HEK293 (cell line): ENCODE measurements around the gene ZSCAN2.
A peak's percentile ranks its signal among the peaks of the same experiment; 100 is the strongest.

ENCODE experiments used
- CTCF ChIA-PET: fragments of 350-600 bp; formaldehyde crosslinking; extraction: SDS; loops from one replicate; lab custom pipeline; 2021; ENCODE audit warnings: antibody characterized with exemption; lab: Yijun Ruan, JAX
- POLR2A ChIA-PET: fragments of 300-600 bp; formaldehyde crosslinking; extraction: SDS; loops from one replicate; lab custom pipeline; 2020; ENCODE audit warnings: antibody characterized with exemption, inconsistent platforms; lab: Yijun Ruan, JAX
- H3K27ac ChIP-seq: fragments of 200-500 bp; sonication (Bioruptor generic); 2 replicates; pipeline ENCODE4 v1.5.1; 2014; ENCODE audit warnings: low read depth, low read length, control low read depth, inconsistent platforms; ENCODE audit errors: extremely low read depth
- H3K36me3 ChIP-seq, 2 experiments: fragments of 200-500 bp in 1 of 2; sonication (Bioruptor generic) in 1 of 2; 1 replicate in 1 of 2; 2 replicates in 1 of 2; pipeline ENCODE4 v1.5.1; 2014 to 2017; ENCODE audit warnings: inconsistent platforms in 2 of 2, low read length in 2 of 2; ENCODE audit not compliant: control insufficient read depth in 2 of 2, insufficient read depth in 1 of 2
- H3K4me1 ChIP-seq: fragments of 200-500 bp; sonication (Bioruptor generic); 2 replicates; pipeline ENCODE4 v1.5.1; 2014; ENCODE audit warnings: mild to moderate bottlenecking, low read length, inconsistent platforms; ENCODE audit not compliant: control insufficient read depth, insufficient read depth
- H3K4me3 ChIP-seq: 2 replicates; pipeline ENCODE4 v1.5.1; 2011; ENCODE audit warnings: low read depth, mild to moderate bottlenecking, control low read depth, low read length, moderate library complexity
- H3K9me3 ChIP-seq: fragments of 200-500 bp; sonication (Bioruptor generic); 2 replicates; pipeline ENCODE4 v1.5.1; 2014; ENCODE audit warnings: low read depth, low read length, inconsistent platforms; ENCODE audit not compliant: control insufficient read depth, insufficient read depth
- OVOL3 ChIP-seq: fragments of 450-650 bp; formaldehyde crosslinking; IDR thresholded peaks from 2 replicates; pipeline ENCODE4 v1.5.1; 2016; ENCODE audit warnings: missing biosample characterization, missing genetic modification characterization
- YY1 ChIP-seq: fragments of 450-650 bp; formaldehyde crosslinking; IDR thresholded peaks from 2 replicates; pipeline ENCODE4 v1.5.1; 2018; ENCODE audit warnings: missing biosample characterization, missing genetic modification characterization
- ZBTB11 ChIP-seq: fragments of 450-650 bp; formaldehyde crosslinking; conservative IDR thresholded peaks from 2 replicates; pipeline ENCODE4 v1.5.1; 2016; ENCODE audit warnings: low read depth, missing biosample characterization, missing genetic modification characterization
- ZBTB48 ChIP-seq: fragments of 450-650 bp; formaldehyde crosslinking; IDR thresholded peaks from 2 replicates; pipeline ENCODE4 v1.5.1; 2016; ENCODE audit warnings: missing biosample characterization, missing genetic modification characterization
- ZNF112 ChIP-seq: fragments of 450-650 bp; formaldehyde crosslinking; IDR thresholded peaks from 2 replicates; pipeline ENCODE4 v1.5.0; 2017; ENCODE audit warnings: missing biosample characterization, missing genetic modification characterization
- ZNF121 ChIP-seq: fragments of 450-650 bp; formaldehyde crosslinking; IDR thresholded peaks from 2 replicates; pipeline ENCODE4 v1.5.1; 2016; ENCODE audit warnings: missing biosample characterization, missing genetic modification characterization
- ZNF19 ChIP-seq: fragments of 450-650 bp; formaldehyde crosslinking; IDR thresholded peaks from 2 replicates; pipeline ENCODE4; 2016; ENCODE audit warnings: missing biosample characterization, missing genetic modification characterization, low read depth
- ZNF214 ChIP-seq: fragments of 450-650 bp; formaldehyde crosslinking; IDR thresholded peaks from 2 replicates; pipeline ENCODE4 v1.5.1; 2017; ENCODE audit warnings: missing biosample characterization, mild to moderate bottlenecking, missing genetic modification characterization, borderline replicate concordance
- ZNF280C ChIP-seq: fragments of 450-650 bp; formaldehyde crosslinking; IDR thresholded peaks from 2 replicates; pipeline ENCODE4 v1.5.1; 2016; ENCODE audit warnings: missing biosample characterization, missing genetic modification characterization
- ZNF391 ChIP-seq: fragments of 450-650 bp; formaldehyde crosslinking; IDR thresholded peaks from 2 replicates; pipeline ENCODE4 v1.5.1; 2016; ENCODE audit warnings: low read depth, missing biosample characterization, missing genetic modification characterization, borderline replicate concordance
- ZNF398 ChIP-seq: fragments of 450-650 bp; formaldehyde crosslinking; IDR thresholded peaks from 2 replicates; pipeline ENCODE4 v1.5.1; 2017; ENCODE audit warnings: missing biosample characterization, missing genetic modification characterization
- ZNF426 ChIP-seq: fragments of 450-650 bp; formaldehyde crosslinking; IDR thresholded peaks from 2 replicates; pipeline ENCODE4 v1.5.1; 2017; ENCODE audit warnings: missing biosample characterization, missing genetic modification characterization, mild to moderate bottlenecking, inconsistent platforms, moderate library complexity
- ZNF558 ChIP-seq: fragments of 450-650 bp; formaldehyde crosslinking; IDR thresholded peaks from 2 replicates; pipeline ENCODE4 v1.5.1; 2016; ENCODE audit warnings: missing biosample characterization, missing genetic modification characterization
- ZNF623 ChIP-seq: fragments of 450-650 bp; formaldehyde crosslinking; IDR thresholded peaks from 2 replicates; pipeline ENCODE4 v1.5.1; 2016; ENCODE audit warnings: missing biosample characterization, missing genetic modification characterization
- ZNF629 ChIP-seq: fragments of 450-650 bp; formaldehyde crosslinking; IDR thresholded peaks from 2 replicates; pipeline ENCODE4 v1.5.1; 2017; ENCODE audit warnings: missing biosample characterization, missing genetic modification characterization
- ZNF664 ChIP-seq: fragments of 450-650 bp; formaldehyde crosslinking; IDR thresholded peaks from 2 replicates; pipeline ENCODE4 v1.5.1; 2016; ENCODE audit warnings: missing biosample characterization, missing genetic modification characterization
- ZNF768 ChIP-seq: fragments of 450-650 bp; formaldehyde crosslinking; IDR thresholded peaks from 2 replicates; pipeline ENCODE4 v1.5.1; 2018; ENCODE audit warnings: missing biosample characterization, mild to moderate bottlenecking, missing genetic modification characterization
- TF ChIP-seq, protein P1 (sequence below): fragments of 450-650 bp; formaldehyde crosslinking; conservative IDR thresholded peaks from 2 replicates; pipeline ENCODE4 v1.5.1; 2016; ENCODE audit warnings: low read depth, missing biosample characterization, missing genetic modification characterization

ZSCAN2 gene

DNA sequence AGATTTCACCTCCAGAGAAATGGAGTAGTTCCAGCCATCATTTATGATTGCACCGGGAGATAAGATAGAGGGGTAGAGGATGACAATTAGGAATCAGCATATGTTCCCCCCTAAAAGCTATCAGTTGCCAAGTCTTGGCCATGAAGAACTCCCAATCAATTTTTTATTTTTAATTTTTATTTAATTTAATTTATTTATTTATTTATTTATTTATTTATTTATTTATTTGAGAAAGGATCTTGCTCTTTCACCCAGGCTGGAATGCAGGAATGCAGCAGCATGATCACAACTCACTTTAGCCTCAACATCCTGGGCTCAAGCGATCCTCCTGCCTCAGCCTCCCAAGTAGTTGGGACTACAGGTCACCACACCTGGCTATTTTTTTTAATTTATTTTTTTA, 49.2 kb upstream of the ZSCAN2 start (continued):
- TF ChIP-seq ZNF623 (tag by site-specific recombination): peak; percentile 62
- peak; percentile 42; the same call in 1 of the 2 replicates for TF ChIP-seq ZNF664 (tag by site-specific recombination)
- TF ChIP-seq, protein P1, sequence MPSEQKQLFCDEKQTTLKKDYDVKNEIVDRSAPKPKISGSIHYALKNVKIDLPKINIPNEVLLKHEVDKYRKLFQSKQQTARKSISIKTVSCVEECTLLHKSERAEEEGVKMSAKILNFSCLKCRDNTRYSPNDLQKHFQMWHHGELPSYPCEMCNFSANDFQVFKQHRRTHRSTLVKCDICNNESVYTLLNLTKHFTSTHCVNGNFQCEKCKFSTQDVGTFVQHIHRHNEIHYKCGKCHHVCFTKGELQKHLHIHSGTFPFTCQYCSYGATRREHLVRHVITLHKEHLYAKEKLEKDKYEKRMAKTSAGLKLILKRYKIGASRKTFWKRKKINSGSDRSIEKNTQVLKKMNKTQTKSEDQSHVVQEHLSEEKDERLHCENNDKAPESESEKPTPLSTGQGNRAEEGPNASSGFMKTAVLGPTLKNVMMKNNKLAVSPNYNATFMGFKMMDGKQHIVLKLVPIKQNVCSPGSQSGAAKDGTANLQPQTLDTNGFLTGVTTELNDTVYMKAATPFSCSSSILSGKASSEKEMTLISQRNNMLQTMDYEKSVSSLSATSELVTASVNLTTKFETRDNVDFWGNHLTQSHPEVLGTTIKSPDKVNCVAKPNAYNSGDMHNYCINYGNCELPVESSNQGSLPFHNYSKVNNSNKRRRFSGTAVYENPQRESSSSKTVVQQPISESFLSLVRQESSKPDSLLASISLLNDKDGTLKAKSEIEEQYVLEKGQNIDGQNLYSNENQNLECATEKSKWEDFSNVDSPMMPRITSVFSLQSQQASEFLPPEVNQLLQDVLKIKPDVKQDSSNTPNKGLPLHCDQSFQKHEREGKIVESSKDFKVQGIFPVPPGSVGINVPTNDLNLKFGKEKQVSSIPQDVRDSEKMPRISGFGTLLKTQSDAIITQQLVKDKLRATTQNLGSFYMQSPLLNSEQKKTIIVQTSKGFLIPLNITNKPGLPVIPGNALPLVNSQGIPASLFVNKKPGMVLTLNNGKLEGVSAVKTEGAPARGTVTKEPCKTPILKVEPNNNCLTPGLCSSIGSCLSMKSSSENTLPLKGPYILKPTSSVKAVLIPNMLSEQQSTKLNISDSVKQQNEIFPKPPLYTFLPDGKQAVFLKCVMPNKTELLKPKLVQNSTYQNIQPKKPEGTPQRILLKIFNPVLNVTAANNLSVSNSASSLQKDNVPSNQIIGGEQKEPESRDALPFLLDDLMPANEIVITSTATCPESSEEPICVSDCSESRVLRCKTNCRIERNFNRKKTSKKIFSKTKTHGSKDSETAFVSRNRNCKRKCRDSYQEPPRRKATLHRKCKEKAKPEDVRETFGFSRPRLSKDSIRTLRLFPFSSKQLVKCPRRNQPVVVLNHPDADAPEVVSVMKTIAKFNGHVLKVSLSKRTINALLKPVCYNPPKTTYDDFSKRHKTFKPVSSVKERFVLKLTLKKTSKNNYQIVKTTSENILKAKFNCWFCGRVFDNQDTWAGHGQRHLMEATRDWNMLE (tag by site-specific recombination): peak; percentile 82
- TF ChIP-seq ZNF426: peak; percentile 69
- TF ChIP-seq OVOL3: 0 out of 2 replicates have a peak, but pooled peaks have one; percentile 36
- TF ChIP-seq ZBTB11 (tag by site-specific recombination): peak; percentile 72
- TF ChIP-seq ZNF558 (tag by site-specific recombination): peak; percentile 28; the same call in 1 of the 2 replicates
- TF ChIP-seq ZNF629 (tag by site-specific recombination): 0 out of 2 replicates have a peak, but pooled peaks have one; percentile 23

DNA sequence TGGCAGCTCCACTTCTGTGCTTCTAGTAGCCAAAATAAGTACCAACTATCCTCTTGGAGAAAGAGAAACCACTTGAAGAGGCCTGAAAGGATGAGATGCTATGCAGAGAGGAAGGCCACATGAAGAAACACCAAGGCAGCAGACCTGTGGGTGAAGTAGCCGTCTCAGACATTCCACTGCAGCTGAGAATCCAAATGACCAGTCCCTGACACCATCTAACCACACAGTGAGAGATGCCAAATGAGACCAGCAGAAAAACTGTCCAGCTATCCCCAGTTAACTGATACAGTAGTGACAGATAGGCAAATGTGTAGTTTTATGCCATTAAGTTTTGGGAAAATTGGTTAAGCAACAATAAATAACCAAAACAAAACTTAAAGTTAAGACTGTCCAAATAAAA, 47.9 kb upstream of the ZSCAN2 start:
- no peaks in the 10 kb centered on the region for H3K9me3 ChIP-seq
- H3K4me1 ChIP-seq: peaks cover 9% of the 10 kb centered on the region
- no peak overlapping the region for H3K4me3 ChIP-seq
- no peak overlapping the region for H3K27ac ChIP-seq
- POLR2A ChIA-PET: no interaction called here
- TF ChIP-seq ZNF19 (tag by site-specific recombination) (no peak), ZBTB48 (no peak), ZNF391 (tag by site-specific recombination) (no peak), ZNF398 (tag by site-specific recombination) (no peak), ZNF280C (tag by site-specific recombination) (no peak), ZNF112 (tag by site-specific recombination) (no peak), ZNF214 (tag by site-specific recombination) (no peak), ZNF121 (tag by site-specific recombination) (no peak), ZNF768 (tag by site-specific recombination) (no peak), YY1 (tag by site-specific recombination) (no peak)
- peaks cover 4 to 16% of the 10 kb centered on the region in 2 experiments; a peak in 2 of 3 replicates for H3K36me3 ChIP-seq
- CTCF ChIA-PET: no interaction called here
